Inflammatory macrophage treated with lipopolysaccharide for 1 hour (primary cell): Measurements from ENCODE around the gene ZNF334.
A peak's percentile ranks its signal among the peaks of the same experiment; 100 is the strongest.

ENCODE experiments used
- DNase-seq, 2 donors: peaks; one replicate each; pipeline ENCODE4 v3.0.0-alpha.2; 2020 to 2022

ZNF334 gene

GRCh38 chr20:46512943-46513844 lies at the start of gene ZNF334:
TSS of gene ZNF334 (minus strand) at chr20:46513559. CDS start at chr20:46512102, 1,457 bp downstream.
- peak; percentile 14 to 47 for DNase-seq

- peak; percentile 74 to 95 for DNase-seq
Measured at GRCh38 chr20:46562373-46563169, 49.2 kb upstream of the ZNF334 start.

- no peak for DNase-seq
Measured at GRCh38 chr20:46562009-46562372, 48.6 kb upstream of the ZNF334 start.

GRCh38 chr20:46559685-46560440 lies 46.5 kb upstream of the ZNF334 start:
- DNase-seq = no peak

- no peak for DNase-seq
Measured at GRCh38 chr20:46559001-46559400, 45.6 kb upstream of the ZNF334 start.

GRCh38 chr20:46558511-46558959 lies 45.2 kb upstream of the ZNF334 start:
- DNase-seq = peak; percentile 89 to 100

GRCh38 chr20:46557231-46557956 lies 44.0 kb upstream of the ZNF334 start:
- DNase-seq = peak; percentile 56 to 85

- no peak for DNase-seq
Measured at GRCh38 chr20:46555370-46555956, 42.1 kb upstream of the ZNF334 start.

- DNase-seq = no peak
Measured at GRCh38 chr20:46554828-46555227, 41.5 kb upstream of the ZNF334 start.

GRCh38 chr20:46553926-46554325 lies 40.6 kb upstream of the ZNF334 start:
- peak in 1 of 2 donors; percentile 73 for DNase-seq

GRCh38 chr20:46552460-46553420 lies 39.4 kb upstream of the ZNF334 start:
- DNase-seq = peak; percentile 89 to 98

- peak; percentile 44 to 74 for DNase-seq
Measured at GRCh38 chr20:46551522-46552381, 38.4 kb upstream of the ZNF334 start.

GRCh38 chr20:46550461-46550860 lies 37.1 kb upstream of the ZNF334 start, which contains the start of gene OCSTAMP:
TSS of gene OCSTAMP (minus strand) at chr20:46550654. CDS start at chr20:46550560, 94 bp downstream.
- peak in 1 of 2 donors; percentile 82 for DNase-seq

GRCh38 chr20:46549188-46549972 lies 36.0 kb upstream of the ZNF334 start:
- DNase-seq = peak; percentile 39 to 65

- DNase-seq = no peak
Measured at GRCh38 chr20:46548688-46549087, 35.3 kb upstream of the ZNF334 start.

GRCh38 chr20:46547995-46548394 lies 34.6 kb upstream of the ZNF334 start:
- no peak for DNase-seq

- DNase-seq = no peak
Measured at GRCh38 chr20:46546936-46547335, 33.6 kb upstream of the ZNF334 start.

GRCh38 chr20:46546298-46546697 lies 32.9 kb upstream of the ZNF334 start:
- no peak for DNase-seq

GRCh38 chr20:46545827-46546138 lies 32.4 kb upstream of the ZNF334 start:
- no peak for DNase-seq
